Subcutaneous adipose tissue (tissue), 4 donors: Measurements from ENCODE around the gene FOXP1. TPM values are rescaled to one million over a fixed set of nuclear protein-coding genes. Genes with fewer than 3 reads are reported as not detected.

Experiments used
- total RNA-seq, 4 donors: library from RNA; depleted of rRNA; stranded (reverse); fragments of >200 nt; gene quantifications; one replicate each; pipeline ENCODE4 v1.1.0, GENCODE V29; 2016
- TF ChIP-seq, protein P1 (sequence below): fragments of 450-650 bp; IDR thresholded peaks from one replicate; pipeline ENCODE4 v1.5.1; 2016; ENCODE audit warnings: low read depth, mild to moderate bottlenecking, control low read depth, antibody characterized with exemption, moderate library complexity

Gene FOXP1
- total RNA-seq, 4 donors from 2014 or later, result 70.5 to 96.7 (median 88.0) TPM

DNA sequence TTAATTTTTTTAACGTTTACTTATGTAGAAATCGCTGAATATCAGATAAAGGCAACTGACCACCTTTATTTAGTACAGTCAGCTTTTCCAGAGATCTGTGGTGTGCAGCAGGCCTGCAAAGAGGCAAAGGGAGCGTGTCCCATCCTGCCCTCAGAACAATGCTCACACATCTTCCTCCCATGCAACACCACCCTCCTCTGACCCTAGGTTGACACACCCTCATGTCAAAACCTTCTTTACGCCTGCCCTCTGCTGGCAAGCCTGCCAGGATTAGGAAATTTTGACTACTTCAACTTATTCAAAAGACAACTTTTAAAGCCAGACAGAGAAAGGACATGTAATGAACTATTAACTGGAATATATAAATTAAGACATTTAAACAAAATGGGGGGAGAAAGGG, 513.7 kb downstream of the FOXP1 start:
- TF ChIP-seq, protein P1, sequence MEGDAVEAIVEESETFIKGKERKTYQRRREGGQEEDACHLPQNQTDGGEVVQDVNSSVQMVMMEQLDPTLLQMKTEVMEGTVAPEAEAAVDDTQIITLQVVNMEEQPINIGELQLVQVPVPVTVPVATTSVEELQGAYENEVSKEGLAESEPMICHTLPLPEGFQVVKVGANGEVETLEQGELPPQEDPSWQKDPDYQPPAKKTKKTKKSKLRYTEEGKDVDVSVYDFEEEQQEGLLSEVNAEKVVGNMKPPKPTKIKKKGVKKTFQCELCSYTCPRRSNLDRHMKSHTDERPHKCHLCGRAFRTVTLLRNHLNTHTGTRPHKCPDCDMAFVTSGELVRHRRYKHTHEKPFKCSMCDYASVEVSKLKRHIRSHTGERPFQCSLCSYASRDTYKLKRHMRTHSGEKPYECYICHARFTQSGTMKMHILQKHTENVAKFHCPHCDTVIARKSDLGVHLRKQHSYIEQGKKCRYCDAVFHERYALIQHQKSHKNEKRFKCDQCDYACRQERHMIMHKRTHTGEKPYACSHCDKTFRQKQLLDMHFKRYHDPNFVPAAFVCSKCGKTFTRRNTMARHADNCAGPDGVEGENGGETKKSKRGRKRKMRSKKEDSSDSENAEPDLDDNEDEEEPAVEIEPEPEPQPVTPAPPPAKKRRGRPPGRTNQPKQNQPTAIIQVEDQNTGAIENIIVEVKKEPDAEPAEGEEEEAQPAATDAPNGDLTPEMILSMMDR, result no peak

DNA sequence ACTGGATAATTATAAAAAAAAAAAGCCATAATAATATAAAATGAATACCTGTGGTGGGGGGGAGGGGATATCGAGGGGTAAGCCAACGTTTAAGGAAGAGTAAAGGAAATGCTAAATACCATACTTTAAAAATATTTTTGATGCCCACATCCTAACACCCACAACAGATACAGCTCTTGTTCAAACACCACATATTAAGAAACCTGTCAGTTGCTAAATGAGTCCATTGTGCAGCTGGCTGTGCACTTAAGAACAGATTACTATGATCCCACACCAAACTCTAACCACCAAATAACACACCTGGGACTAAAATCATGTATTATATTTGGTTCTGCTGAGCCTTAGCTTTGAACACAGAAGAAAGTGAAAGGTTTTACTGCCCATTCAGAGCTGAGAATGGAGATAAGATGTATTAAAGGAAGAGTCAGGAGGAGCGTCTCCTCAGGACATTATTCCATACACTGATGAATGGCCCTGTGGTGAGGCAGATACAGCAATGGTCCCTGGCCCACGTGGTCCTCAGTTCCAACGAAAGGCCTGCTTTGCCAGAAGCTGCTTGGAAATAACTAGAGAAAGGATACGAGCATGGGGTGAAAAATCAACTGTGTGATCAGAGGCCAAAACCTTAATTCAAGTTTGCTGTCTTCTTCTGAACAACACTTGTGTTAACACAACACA, 515.4 kb downstream of the FOXP1 start:
- TF ChIP-seq, protein P1, result no peak

DNA sequence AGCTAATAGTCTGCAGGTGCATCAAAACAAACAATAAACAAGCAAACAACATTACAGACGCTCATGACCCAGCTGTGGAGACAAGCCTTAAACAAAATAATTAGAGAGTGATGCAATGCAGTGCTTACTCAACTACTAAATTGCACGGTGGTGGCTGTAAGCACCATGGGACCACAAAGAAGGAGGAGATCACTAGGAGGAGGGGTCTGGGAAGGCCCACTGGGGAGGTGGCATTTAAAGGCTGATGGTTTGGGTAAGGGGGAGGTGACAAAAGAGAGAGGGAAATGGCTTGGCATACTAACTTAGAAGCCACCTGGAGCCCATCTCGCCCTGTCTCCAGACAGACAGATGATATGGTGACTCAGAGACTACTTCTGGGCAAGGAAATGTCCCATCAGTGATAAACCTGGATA, 516.7 kb downstream of the FOXP1 start:
- TF ChIP-seq, protein P1, result no peak

DNA sequence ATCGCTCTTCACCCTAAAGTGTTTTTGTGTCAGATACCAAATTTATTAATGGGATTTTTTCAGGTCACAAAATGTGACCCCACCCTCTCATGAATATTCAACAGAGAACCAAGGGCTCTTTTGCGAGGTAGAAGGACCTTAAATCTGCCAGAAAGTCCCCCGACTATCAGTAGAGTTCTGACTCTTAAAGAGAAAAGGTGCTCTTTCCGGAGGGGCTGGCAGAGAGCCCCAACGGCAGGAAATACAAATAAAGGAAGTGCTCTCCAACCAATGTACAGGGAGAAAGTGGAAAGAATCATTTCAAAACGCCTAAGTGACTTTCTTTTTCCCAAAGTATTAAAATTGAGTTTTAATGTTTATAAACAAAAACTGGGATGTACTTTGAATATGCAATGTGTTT, 517.2 kb downstream of the FOXP1 start:
- TF ChIP-seq, protein P1, result no peak

DNA sequence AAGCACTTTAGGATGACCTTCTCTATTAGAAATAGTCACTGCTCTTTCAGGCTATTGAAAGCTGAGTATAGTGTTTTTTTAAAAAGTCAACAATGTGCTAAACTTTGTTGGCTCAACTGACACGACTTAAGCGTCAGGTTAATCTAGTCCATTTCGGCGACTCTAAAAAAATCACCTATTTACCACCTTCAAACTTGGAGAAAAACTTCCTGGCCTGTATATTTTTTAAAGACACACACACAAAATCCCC, 517.8 kb downstream of the FOXP1 start:
- TF ChIP-seq, protein P1, result no peak

DNA sequence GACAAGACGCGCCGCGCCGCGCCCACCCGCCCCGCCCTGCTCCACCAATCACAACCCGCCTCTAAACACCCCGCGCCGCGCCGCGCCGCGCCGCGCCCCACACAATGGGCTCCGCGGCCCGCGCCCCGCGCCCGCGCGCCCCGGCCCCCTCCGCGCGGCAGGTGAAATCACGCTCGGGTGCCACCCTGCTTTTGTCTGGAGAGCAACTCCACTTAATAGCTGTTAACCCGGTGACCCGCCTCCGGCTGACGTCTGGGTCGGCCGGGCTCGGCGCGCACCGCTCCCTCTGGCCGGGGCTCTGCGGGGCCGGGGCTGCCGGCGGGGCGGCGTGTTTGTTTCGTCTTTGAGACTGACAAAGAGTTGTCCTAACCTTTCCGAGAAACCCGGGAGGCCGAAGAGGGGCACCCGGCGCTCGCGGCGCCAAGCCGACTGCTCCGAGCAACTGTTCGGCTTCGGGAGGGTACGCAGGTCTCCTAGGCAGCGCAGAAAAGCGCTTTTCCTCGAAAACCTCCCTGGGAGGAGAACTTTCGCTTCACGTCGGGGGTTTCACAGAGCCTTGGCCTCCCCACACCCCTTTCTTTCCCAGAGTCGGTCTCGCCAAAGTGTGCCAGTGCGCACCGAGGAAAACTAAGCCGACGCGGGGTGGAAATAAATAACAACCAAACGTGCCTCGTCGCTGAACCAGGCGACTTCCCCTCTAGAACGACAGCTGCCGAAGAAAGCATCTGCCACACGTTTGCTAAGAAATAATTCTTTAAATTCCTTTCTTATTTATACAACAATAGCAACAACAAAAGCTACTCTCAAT, 518.4 kb downstream of the FOXP1 start:
- TF ChIP-seq, protein P1, result no peak

DNA sequence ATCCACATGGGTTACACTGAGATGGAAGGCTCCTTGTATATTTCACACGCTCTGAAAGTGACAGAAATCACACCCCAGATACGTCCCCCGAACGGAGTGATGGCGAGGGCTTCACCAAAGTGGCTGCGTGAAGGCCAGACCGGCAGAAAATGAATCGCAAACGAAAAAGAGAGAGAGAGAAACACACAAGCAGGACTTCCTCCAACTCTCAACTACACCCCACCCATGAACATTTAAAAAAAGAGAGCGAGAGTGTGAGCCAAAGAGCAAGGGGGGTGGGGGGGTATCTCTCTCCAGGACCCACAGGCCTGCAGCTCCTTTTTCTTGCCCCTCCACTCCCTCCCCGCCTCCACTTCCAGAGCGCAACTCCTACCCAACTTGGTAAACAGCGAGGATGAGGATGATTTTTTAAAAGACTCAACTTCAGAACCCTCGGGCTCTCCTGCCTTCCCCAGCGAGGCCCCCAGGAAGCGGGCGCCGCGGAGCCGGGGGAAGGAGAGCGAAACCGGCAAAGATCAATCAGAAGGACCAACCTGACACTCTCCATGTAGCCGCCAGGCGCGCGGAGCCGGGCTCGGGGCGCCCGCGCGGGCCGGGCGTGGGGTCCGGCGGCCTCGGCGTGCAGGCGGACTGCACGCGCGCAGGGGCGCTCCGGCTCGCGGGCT, 519.1 kb downstream of the FOXP1 start:
- TF ChIP-seq, protein P1, result no peak
